B cell (primary cell): Measurements from ENCODE around the gene ZNF181. TPM values are rescaled to one million over a fixed set of nuclear protein-coding genes. Genes with fewer than 3 reads are reported as not detected.

Source experiments
- ATAC-seq: fragments of 200-7000 bp; cut with Tn5 transposase; one replicate; pipeline ENCODE4 v1.10.0; 2021; ENCODE audit warnings: low read depth, mild to moderate bottlenecking, moderate number of reproducible peaks, moderate library complexity
- CTCF ChIA-PET: fragments of 350-600 bp; sonication (Branson Sonifier 250); formaldehyde crosslinking; loops from one replicate; lab custom pipeline; 2021; ENCODE audit warnings: antibody characterized with exemption, inconsistent platforms; lab: Charles Lee
- POLR2A ChIA-PET: fragments of 350-600 bp; sonication (Branson Sonifier 250); formaldehyde crosslinking; loops from one replicate; lab custom pipeline; 2021; ENCODE audit warnings: antibody characterized with exemption; lab: Charles Lee
- DNase-seq: peaks from one replicate; pipeline ENCODE4 v3.0.0; 2013
- H2AFZ ChIP-seq: 2 replicates; pipeline ENCODE4 v1.6.1; 2012; ENCODE audit warnings: mild to moderate bottlenecking, low read depth, low read length; ENCODE audit not compliant: insufficient read depth, poor library complexity, severe bottlenecking
- H3K27ac ChIP-seq, 2 donors: 1 replicate in 1 of 2; 2 replicates in 1 of 2; pipeline ENCODE4 v1.5.1; 2012 to 2013; ENCODE audit warnings: low read length in 2 of 2, mild to moderate bottlenecking in 2 of 2, moderate library complexity in 1 of 2
- H3K27me3 ChIP-seq, 4 experiments: fragments of 200-600 bp in 1 of 4; sonication (generic) in 1 of 4; replicated peaks in 1 of 4; 1 replicate in 2 of 4; 2 replicates in 2 of 4; pipeline versions ENCODE4 v1.6.1 to v1.7.0; 2013 to 2016; ENCODE audit warnings: low read length in 3 of 4, mild to moderate bottlenecking in 2 of 4, mixed read lengths in 1 of 4, moderate library complexity in 1 of 4; ENCODE audit not compliant: insufficient read depth in 4 of 4, control insufficient read depth in 3 of 4; ENCODE audit errors: control extremely low read depth in 1 of 4
- H3K36me3 ChIP-seq, 2 experiments: replicated peaks in 1 of 2; 1 replicate in 1 of 2; 2 replicates in 1 of 2; pipeline versions ENCODE4 v1.6.1 to v1.7.1; 2013; ENCODE audit warnings: low read length in 1 of 2; ENCODE audit not compliant: insufficient read depth in 2 of 2, control insufficient read depth in 1 of 2; ENCODE audit errors: control extremely low read depth in 1 of 2, extremely low read depth in 1 of 2
- H3K4me1 ChIP-seq, 2 donors: fragments of 200-600 bp in 1 of 2; sonication (generic) in 1 of 2; 1 replicate in 1 of 2; 2 replicates in 1 of 2; pipeline versions ENCODE4 v1.5.1 to v1.6.1; 2013 to 2017; ENCODE audit warnings: low read length in 2 of 2; ENCODE audit not compliant: control insufficient read depth in 2 of 2, insufficient read depth in 2 of 2
- H3K4me2 ChIP-seq: replicated peaks from 2 replicates; pipeline ENCODE3; 2012; ENCODE audit warnings: mild to moderate bottlenecking, low read depth, low read length; ENCODE audit not compliant: poor library complexity, severe bottlenecking
- H3K4me3 ChIP-seq, 5 experiments: fragments of 200-600 bp in 1 of 5; sonication (generic) in 1 of 5; 1 replicate in 3 of 5; 2 replicates in 2 of 5; pipeline versions ENCODE4 v1.5.1 to v1.7.0; 2011 to 2016; ENCODE audit warnings: low read length in 4 of 5, mild to moderate bottlenecking in 4 of 5, low read depth in 2 of 5, control low read depth in 1 of 5, moderate library complexity in 1 of 5; ENCODE audit not compliant: insufficient read depth in 1 of 5; ENCODE audit errors: control extremely low read depth in 1 of 5, extremely low read depth in 1 of 5
- H3K79me2 ChIP-seq: fragments of 200-600 bp; sonication (generic); one replicate; pipeline ENCODE4 v1.6.0; 2016; ENCODE audit warnings: low read length; ENCODE audit not compliant: control insufficient read depth, insufficient read depth
- H3K9ac ChIP-seq: fragments of 200-600 bp; sonication (generic); 2 replicates; pipeline ENCODE4 v1.6.1; 2017; ENCODE audit warnings: mild to moderate bottlenecking, low read length, moderate library complexity
- H3K9me3 ChIP-seq, 3 donors: one replicate each; pipeline versions ENCODE4 v1.6.1 to v1.7.1; 2013; ENCODE audit warnings: low read length in 2 of 3; ENCODE audit not compliant: control insufficient read depth in 2 of 3, insufficient read depth in 1 of 3; ENCODE audit errors: control extremely low read depth in 1 of 3
- H4K20me1 ChIP-seq: 2 replicates; pipeline ENCODE4 v1.6.0; 2012; ENCODE audit warnings: mild to moderate bottlenecking, low read length; ENCODE audit not compliant: insufficient read depth, control insufficient read depth, poor library complexity, severe bottlenecking
- H3K27ac Mint-ChIP-seq: one replicate; pipeline ENCODE4 v1.8.0; 2021; ENCODE audit warnings: mixed read lengths
- H3K27me3 Mint-ChIP-seq: one replicate; pipeline ENCODE4 v1.8.0; 2021; ENCODE audit warnings: mixed read lengths
- H3K4me1 Mint-ChIP-seq: one replicate; pipeline ENCODE4 v1.8.0; 2021; ENCODE audit warnings: mixed read lengths
- H3K4me3 Mint-ChIP-seq: one replicate; pipeline ENCODE4 v1.8.0; 2021; ENCODE audit warnings: mixed read lengths
- H3K9me3 Mint-ChIP-seq: one replicate; pipeline ENCODE4 v1.8.0; 2022; ENCODE audit warnings: mixed read lengths; ENCODE audit not compliant: insufficient read depth
- CTCF ChIP-seq: fragments of 200-600 bp; IDR thresholded peaks from one replicate; pipeline ENCODE4 v1.8.0; 2022; ENCODE audit warnings: antibody characterized with exemption, mild to moderate bottlenecking
- EZH2 ChIP-seq: IDR thresholded peaks from 2 replicates; pipeline ENCODE4 v1.6.1; 2012; ENCODE audit warnings: borderline replicate concordance, low read depth, mild to moderate bottlenecking, moderate library complexity, low read length; ENCODE audit not compliant: insufficient read depth, poor library complexity, severe bottlenecking
- WGBS: methylation state at CpG from one replicate; pipeline ENCODE4 v1.1.5; 2013; ENCODE audit warnings: missing lambda C conversion rate; ENCODE audit not compliant: insufficient coverage; 5-methylcytosine and 5-hydroxymethylcytosine counted together
- intact Hi-C: fragments of 100-400 bp; cut with micrococcal nuclease; formaldehyde crosslinking; loops from one replicate; pipeline ENCODE4 v1.10.0; 2022
- polyA plus RNA-seq: library from polyadenylated mRNA; depleted of rRNA; stranded (reverse); fragments of >200 nt; gene quantifications from 2 replicates; pipeline ENCODE4 v1.2.3, GENCODE V29; 2012
- total RNA-seq, 2 donors: library from RNA; stranded (reverse); fragments of 120-200 nt in 1 of 2; gene quantifications; 1 replicate in 1 of 2; 2 replicates in 1 of 2; pipeline versions ENCODE4 v1.2.3 to v1.2.4, GENCODE V29; 2013 to 2022

Gene ZNF181
- total and polyA plus RNA-seq, 2 donors (not counting 1 experiment from before 2014, with no cell fraction given), result 11.7 to 13.8 TPM

GRCh38 chr19:34692549-34692948 is 41.5 kb upstream of the ZNF181 start:
- Histone ChIP-seq H3K4me2 (no peak overlapping the region), H3K27ac (no peak overlapping the region), H3K4me1 (no peaks in the 10 kb centered on the region), H3K4me3 (no peak overlapping the region), H2AFZ (no peak overlapping the region), H3K36me3 (no peaks in the 10 kb centered on the region), H3K9ac (no peak overlapping the region), H3K27me3 (peaks cover 0 to 11% (median 4%) of the 10 kb centered on the region in 4 experiments), H3K9me3 (peaks cover 0 to 8% (median 2%) of the 10 kb centered on the region in 3 donors), H4K20me1 (no peaks in the 10 kb centered on the region), H3K79me2 (no peaks in the 10 kb centered on the region)
- POLR2A ChIA-PET, result no interaction called here
- Mint-ChIP-seq H3K27ac (no peak overlapping the region), H3K4me3 (no peak overlapping the region), H3K9me3 (peaks cover 3% of the 10 kb centered on the region), H3K4me1 (no peaks in the 10 kb centered on the region), H3K27me3 (peaks cover 14% of the 10 kb centered on the region)
- intact Hi-C loops, result no loop called here
- ATAC-seq, result no peak
- DNase-seq, result no peak
- CTCF ChIA-PET, result no interaction called here
- no peak for TF ChIP-seq CTCF
- TF ChIP-seq EZH2, result no peak
- WGBS, result no CpG with 5 or more reads among the region's 2 CpGs

- ChIA-PET CTCF (interaction anchor here (9.1 kb wide), 1 partner anchor 68 kb away, joined by 111 read pairs; no protein-coding TSS in a partner anchor), POLR2A (no interaction called here)
- Mint-ChIP-seq H3K27me3 (peaks cover 30% of the 10 kb centered on the region), H3K9me3 (peaks cover 2% of the 10 kb centered on the region), H3K4me3 (no peak overlapping the region), H3K27ac (no peak overlapping the region), H3K4me1 (no peaks in the 10 kb centered on the region)
- TF ChIP-seq CTCF (no peak), EZH2 (no peak)
- H3K4me2 ChIP-seq, result no peak overlapping the region
- intact Hi-C loops, result no loop called here
- no peaks in the 10 kb centered on the region for H3K36me3 ChIP-seq
- H3K27me3 ChIP-seq, result peaks cover 0 to 5% (median 0%) of the 10 kb centered on the region in 4 experiments
- H3K9ac ChIP-seq, result no peak overlapping the region
- no peak overlapping the region for H3K4me3 ChIP-seq
- ATAC-seq (no peak), DNase-seq (no peak)
- WGBS, result 83% methylated on average over 2 of the region's 2 CpGs
- no peak overlapping the region for H3K27ac ChIP-seq
- H3K4me1 ChIP-seq, result no peaks in the 10 kb centered on the region
- H2AFZ ChIP-seq, result no peak overlapping the region
- no peaks in the 10 kb centered on the region for H3K79me2 ChIP-seq
- peaks cover 0 to 13% (median 2%) of the 10 kb centered on the region in 3 donors for H3K9me3 ChIP-seq
- no peaks in the 10 kb centered on the region for H4K20me1 ChIP-seq
These were observed 26.4 kb upstream of the ZNF181 start for GRCh38 chr19:34707661-34708060.
